ENCODE results near the gene BLVRB.

- TF ChIP-seq CTCF (conservative IDR thresholded peaks at IDR 0.05; ENCODE audit: low read length) (no peak), EZH2phosphoT487 (IDR thresholded peaks at IDR 0.05; ENCODE audit: borderline replicate concordance) (no peak)
These were observed 45.8 kb downstream of the BLVRB start for GRCh38 chr19:40419780-40420179.

Data from Loucy (cell line).